CD14-positive monocyte (primary cell): ENCODE results near the gene SLC16A9. TPM values are rescaled to one million over a fixed set of nuclear protein-coding genes. Genes with fewer than 3 reads are reported as not detected.

Experiments used
- DNase-seq, 3 donors: peaks; one replicate each; pipeline ENCODE4 v3.0.0-alpha.2; 2011 to 2022
- H2AFZ ChIP-seq: 2 replicates; pipeline ENCODE4 v1.6.0; 2012; ENCODE audit warnings: mild to moderate bottlenecking, low read depth, low read length, inconsistent platforms; ENCODE audit not compliant: insufficient read depth, poor library complexity, severe bottlenecking
- H3K27ac ChIP-seq, 2 donors: 1 replicate in 1 of 2; 2 replicates in 1 of 2; pipeline ENCODE4 v1.5.1; 2012 to 2013; ENCODE audit warnings: low read length in 2 of 2, control low read depth in 1 of 2, inconsistent platforms in 1 of 2, low read depth in 1 of 2, mild to moderate bottlenecking in 1 of 2
- H3K27me3 ChIP-seq, 2 donors: one replicate each; pipeline versions ENCODE4 v1.6.0 to v1.6.1; 2011 to 2013; ENCODE audit warnings: low read length in 2 of 2; ENCODE audit not compliant: control insufficient read depth in 2 of 2, insufficient read depth in 2 of 2
- H3K36me3 ChIP-seq, 2 donors: replicated peaks in 1 of 2; 1 replicate in 1 of 2; 2 replicates in 1 of 2; pipeline versions ENCODE4 v1.5.1 to v1.6.1; 2012 to 2013; ENCODE audit warnings: low read length in 2 of 2, control low read depth in 1 of 2, inconsistent platforms in 1 of 2, mild to moderate bottlenecking in 1 of 2; ENCODE audit not compliant: insufficient read depth in 2 of 2, control insufficient read depth in 1 of 2
- H3K4me1 ChIP-seq, 2 donors: 1 replicate in 1 of 2; 2 replicates in 1 of 2; pipeline versions ENCODE4 v1.5.1 to v1.6.1; 2012 to 2013; ENCODE audit warnings: low read length in 2 of 2, control low read depth in 1 of 2, inconsistent platforms in 1 of 2, mild to moderate bottlenecking in 1 of 2, moderate library complexity in 1 of 2; ENCODE audit not compliant: insufficient read depth in 2 of 2, control insufficient read depth in 1 of 2
- H3K4me2 ChIP-seq: replicated peaks from 2 replicates; pipeline ENCODE3; 2012; ENCODE audit warnings: low read length, moderate library complexity, mild to moderate bottlenecking; ENCODE audit not compliant: poor library complexity, severe bottlenecking; ENCODE audit errors: extremely low read depth
- H3K4me3 ChIP-seq, 3 experiments: fragments of 200-600 bp in 1 of 3; sonication (generic) in 1 of 3; replicated peaks in 1 of 3; 1 replicate in 2 of 3; 2 replicates in 1 of 3; pipeline ENCODE4 v1.5.1; 2011 to 2013; ENCODE audit warnings: low read length in 3 of 3, mild to moderate bottlenecking in 3 of 3, control low read depth in 2 of 3, low read depth in 2 of 3, inconsistent platforms in 1 of 3, moderate library complexity in 1 of 3
- H3K79me2 ChIP-seq: 2 replicates; pipeline ENCODE4 v1.6.0; 2012; ENCODE audit warnings: mild to moderate bottlenecking, control low read depth, inconsistent platforms, low read length, moderate library complexity; ENCODE audit not compliant: insufficient read depth
- H3K9ac ChIP-seq: 2 replicates; pipeline ENCODE4 v1.6.0; 2017; ENCODE audit warnings: low read length, mild to moderate bottlenecking; ENCODE audit not compliant: insufficient read depth, poor library complexity, severe bottlenecking
- H3K9me3 ChIP-seq, 2 donors: replicated peaks in 1 of 2; 1 replicate in 1 of 2; 2 replicates in 1 of 2; pipeline versions ENCODE4 v1.5.1 to v1.6.1; 2012 to 2013; ENCODE audit warnings: low read length in 2 of 2, control low read depth in 1 of 2; ENCODE audit not compliant: control insufficient read depth in 1 of 2, insufficient read depth in 1 of 2
- H4K20me1 ChIP-seq: 2 replicates; pipeline ENCODE4 v1.6.0; 2012; ENCODE audit warnings: mild to moderate bottlenecking, low read length, control low read depth, moderate library complexity; ENCODE audit not compliant: insufficient read depth
- H3K27ac Mint-ChIP-seq, 7 donors: one replicate each; pipeline ENCODE4 v1.8.0; 2020; ENCODE audit warnings: mild to moderate bottlenecking in 7 of 7, mixed read lengths in 7 of 7, moderate library complexity in 6 of 7, inconsistent platforms in 2 of 7
- H3K27me3 Mint-ChIP-seq, 3 donors: one replicate each; pipeline ENCODE4 v1.8.0; 2021 to 2022; ENCODE audit warnings: low read depth in 3 of 3, mild to moderate bottlenecking in 3 of 3, mixed read lengths in 3 of 3, moderate library complexity in 3 of 3, inconsistent platforms in 1 of 3
- H3K36me3 Mint-ChIP-seq, 2 donors: one replicate each; pipeline ENCODE4 v1.8.0; 2020; ENCODE audit warnings: mixed read lengths in 2 of 2, inconsistent platforms in 1 of 2, mild to moderate bottlenecking in 1 of 2
- H3K4me1 Mint-ChIP-seq: one replicate; pipeline ENCODE4 v1.8.0; 2020; ENCODE audit warnings: mild to moderate bottlenecking, mixed read lengths
- H3K4me3 Mint-ChIP-seq, 2 donors: one replicate each; pipeline ENCODE4 v1.8.0; 2020; ENCODE audit warnings: mild to moderate bottlenecking in 2 of 2, mixed read lengths in 2 of 2, moderate library complexity in 1 of 2
- H3K9me3 Mint-ChIP-seq, 7 donors: one replicate each; pipeline ENCODE4 v1.8.0; 2020 to 2022; ENCODE audit warnings: mixed read lengths in 7 of 7, mild to moderate bottlenecking in 6 of 7, moderate library complexity in 6 of 7, inconsistent platforms in 2 of 7
- CTCF ChIP-seq: fragments of 200-600 bp; IDR thresholded peaks from one replicate; pipeline ENCODE4 v1.8.0; 2022; ENCODE audit warnings: antibody characterized with exemption, mild to moderate bottlenecking
- WGBS: methylation state at CpG from one replicate; pipeline ENCODE4 v1.1.5; 2013; ENCODE audit warnings: missing lambda C conversion rate; ENCODE audit not compliant: insufficient coverage; 5-methylcytosine and 5-hydroxymethylcytosine counted together
- intact Hi-C, 2 donors: fragments of 100-400 bp; cut with micrococcal nuclease; formaldehyde crosslinking; loops; one replicate each; pipeline versions ENCODE4 v1.15.0 to v1.15.1; 2023
- polyA minus RNA-seq: library from RNA; depleted of rRNA, polyadenylated mRNA; stranded (reverse); fragments of >200 nt; gene quantifications from 2 replicates; pipeline ENCODE4 v1.2.3, GENCODE V29; 2012
- polyA plus RNA-seq, 3 donors: library from polyadenylated mRNA; depleted of rRNA in 1 of 3; unstranded in 2 of 3; stranded (reverse) in 1 of 3; fragments of 300-500 nt in 2 of 3; fragments of >200 nt in 1 of 3; fragmentation: Illumina TruSeq in 2 of 3; gene quantifications; 1 replicate in 2 of 3; 2 replicates in 1 of 3; pipeline ENCODE4 v1.2.3, GENCODE V29; 2012 to 2021
- total RNA-seq, 12 experiments: library from RNA in 1 of 12; stranded (reverse) in 1 of 12; fragments of 120-200 nt in 1 of 12; gene quantifications; one replicate each; pipeline ENCODE4 v1.2.4 and lab custom pipeline; 2013 to 2026; ENCODE audit warnings: mixed read lengths in 6 of 12, inconsistent platforms in 1 of 12

SLC16A9 gene
- 0.79 TPM for total RNA-seq (2013)
- not detected for polyA plus RNA-seq
- polyA minus RNA-seq, result not detected in 2 replicates
- total RNA-seq (lab: John Stamatoyannopoulos, UW), result 0 to 1.5 (median 0.08) reads per million in 11 experiments

GRCh38 chr10:59709395-59710125 lies at the start of gene SLC16A9:
SLC16A9 (minus strand) TSS chr10:59709850; CDS start chr10:59684291, 25,559 bp downstream.
- no peak for TF ChIP-seq CTCF

GRCh38 chr10:59757966-59758365 lies 48.3 kb upstream of the SLC16A9 start:
- H3K27me3 Mint-ChIP-seq, result peaks cover 0 to 1% (median 0%) of the 10 kb centered on the region in 3 donors
- Histone ChIP-seq H4K20me1 (no peaks in the 10 kb centered on the region), H3K4me1 (no peaks in the 10 kb centered on the region), H3K4me2 (no peak overlapping the region), H3K36me3 (no peaks in the 10 kb centered on the region), H3K27ac (no peak overlapping the region), H3K79me2 (no peaks in the 10 kb centered on the region), H3K9ac (no peak overlapping the region), H3K27me3 (no peaks in the 10 kb centered on the region), H3K4me3 (no peak overlapping the region), H2AFZ (no peak overlapping the region), H3K9me3 (peaks cover 3 to 15% of the 10 kb centered on the region in 2 donors)
- no peak for TF ChIP-seq CTCF
- no peak for DNase-seq
- intact Hi-C loops, result no loop called here
- H3K4me1 Mint-ChIP-seq, result no peaks in the 10 kb centered on the region
- no CpG with 5 or more reads among the region's 3 CpGs for WGBS
- no peaks in the 10 kb centered on the region for H3K36me3 Mint-ChIP-seq
- no peak overlapping the region for H3K4me3 Mint-ChIP-seq
- H3K27ac Mint-ChIP-seq, result no peak overlapping the region
- peaks cover 0 to 13% (median 7%) of the 10 kb centered on the region in 7 donors for H3K9me3 Mint-ChIP-seq

More at GRCh38 chr10:59709395-59710125, at the start of gene SLC16A9:
- Histone ChIP-seq H3K4me1 (peaks cover 5 to 17% of the 10 kb centered on the region in 2 donors), H3K36me3 (no peaks in the 10 kb centered on the region), H3K4me3 (peak within 1 kb of the TSS in 2 of 3 experiments; percentile 27 to 63), H3K9me3 (peaks cover 0 to 8% of the 10 kb centered on the region in 2 donors), H2AFZ (peak within 1 kb of the TSS; percentile 41), H3K27me3 (peaks cover 35 to 49% of the 10 kb centered on the region in 2 donors), H3K27ac (no peak within 1 kb of the TSS), H3K79me2 (no peaks in the 10 kb centered on the region), H3K9ac (peak within 1 kb of the TSS; percentile 21), H3K4me2 (peak within 1 kb of the TSS; percentile 76), H4K20me1 (no peaks in the 10 kb centered on the region)
- peaks cover 40 to 60% (median 44%) of the 10 kb centered on the region in 3 donors for H3K27me3 Mint-ChIP-seq
- under 1% methylated on average over 62 of the region's 68 CpGs for WGBS
- intact Hi-C loops, result no loop called here
- no peak for DNase-seq
- peaks cover 7% of the 10 kb centered on the region for H3K4me1 Mint-ChIP-seq
- peak within 1 kb of the TSS; percentile 61 to 86 for H3K4me3 Mint-ChIP-seq
- H3K27ac Mint-ChIP-seq, result peak within 1 kb of the TSS in 1 of 7 donors; percentile 54
- no peaks in the 10 kb centered on the region for H3K36me3 Mint-ChIP-seq
- peaks cover 0 to 6% (median 0%) of the 10 kb centered on the region in 7 donors for H3K9me3 Mint-ChIP-seq
